Measurements from ENCODE around the gene CLSTN1. TPM values are rescaled to one million over a fixed set of nuclear protein-coding genes. Genes with fewer than 3 reads are reported as not detected.

CLSTN1 gene
- total and polyA plus RNA-seq, 10 of the 15 experiments (the other 5 are each of a cell fraction or from before 2014, with no cell fraction given), result 2.7 to 64.4 (median 23.2) TPM

- no peak for TF ChIP-seq STAT3 (IDR thresholded peaks at IDR 0.05; ENCODE audit: low read depth, low read length)
- no peak for TF ChIP-seq HDAC2 (IDR thresholded peaks at IDR 0.05)
- TF ChIP-seq PAX5 (IDR thresholded peaks at IDR 0.05; ENCODE audit: borderline replicate concordance, low read depth, low read length), result no peak
- 0 out of 2 replicates have a peak, but pooled peaks have one; percentile 50 for TF ChIP-seq POLR2AphosphoS2 (IDR thresholded peaks at IDR 0.05; ENCODE audit: low read depth, low read length)
- peak; percentile 62; the same call in 1 of the 2 replicates for TF ChIP-seq TAF1 (IDR thresholded peaks at IDR 0.05; ENCODE audit: borderline replicate concordance, low read depth, low read length)
- TF ChIP-seq STAT1 (conservative IDR thresholded peaks at IDR 0.05), result no peak
- TF ChIP-seq RFX5 (IDR thresholded peaks at IDR 0.05; ENCODE audit: low read depth, low read length), result no peak
- TF ChIP-seq POU2F2 (IDR thresholded peaks at IDR 0.05; ENCODE audit: borderline replicate concordance, low read depth, low read length), result no peak
- no peak for TF ChIP-seq IRF5 (IDR thresholded peaks at IDR 0.05; ENCODE audit: borderline replicate concordance)
- no peak for TF ChIP-seq SMAD1 (IDR thresholded peaks at IDR 0.05; ENCODE audit: low read depth, partially characterized antibody)
- TF ChIP-seq ZNF592 (IDR thresholded peaks at IDR 0.05), result no peak
- TF ChIP-seq CBX5 (IDR thresholded peaks at IDR 0.05; ENCODE audit: low read depth), result no peak
- no peak for TF ChIP-seq SIN3A (IDR thresholded peaks at IDR 0.05; ENCODE audit: low read depth, low read length)
- no peak for TF ChIP-seq E2F4 (IDR thresholded peaks at IDR 0.05; ENCODE audit: low read depth, low read length)
- no peak for TF ChIP-seq MLLT1 (IDR thresholded peaks at IDR 0.05)
- TF ChIP-seq GATAD2B (conservative IDR thresholded peaks at IDR 0.05; ENCODE audit: low read depth), result peak; percentile 14; the same call in 1 of the 2 replicates
- peak; percentile 62 for TF ChIP-seq LARP7 (IDR thresholded peaks at IDR 0.05)
- TF ChIP-seq USF2 (IDR thresholded peaks at IDR 0.05; ENCODE audit: borderline replicate concordance, low read depth, low read length), result no peak
- TF ChIP-seq SRF (IDR thresholded peaks at IDR 0.05; ENCODE audit: low read depth in 2 of 2, low read length in 2 of 2), result no peak
- no peak for TF ChIP-seq HDGF (IDR thresholded peaks at IDR 0.05)
- TF ChIP-seq CHD1 (IDR thresholded peaks at IDR 0.05; ENCODE audit: low read depth, low read length), result no peak
- TF ChIP-seq NR2C1 (IDR thresholded peaks at IDR 0.05), result no peak
- no peak for TF ChIP-seq BCL3 (IDR thresholded peaks at IDR 0.05; ENCODE audit: borderline replicate concordance, insufficient read depth, low read depth, low read length, poor library complexity, severe bottlenecking)
Observed at GRCh38 chr1:9823693-9823942, 147 bp downstream of the CLSTN1 start (continued).
